GM18519 (cell line): Measurements from ENCODE around the gene HDAC9.
A peak's percentile ranks its signal among the peaks of the same experiment; 100 is the strongest.

Source experiments
- ATAC-seq: cut with Tn5 transposase; IDR thresholded peaks from one replicate; pipeline ENCODE4 v1.9.1; 2021; ENCODE audit warnings: mild to moderate bottlenecking, moderate library complexity; ENCODE audit not compliant: unreplicated experiment, low FRiP score

Gene HDAC9

DNA sequence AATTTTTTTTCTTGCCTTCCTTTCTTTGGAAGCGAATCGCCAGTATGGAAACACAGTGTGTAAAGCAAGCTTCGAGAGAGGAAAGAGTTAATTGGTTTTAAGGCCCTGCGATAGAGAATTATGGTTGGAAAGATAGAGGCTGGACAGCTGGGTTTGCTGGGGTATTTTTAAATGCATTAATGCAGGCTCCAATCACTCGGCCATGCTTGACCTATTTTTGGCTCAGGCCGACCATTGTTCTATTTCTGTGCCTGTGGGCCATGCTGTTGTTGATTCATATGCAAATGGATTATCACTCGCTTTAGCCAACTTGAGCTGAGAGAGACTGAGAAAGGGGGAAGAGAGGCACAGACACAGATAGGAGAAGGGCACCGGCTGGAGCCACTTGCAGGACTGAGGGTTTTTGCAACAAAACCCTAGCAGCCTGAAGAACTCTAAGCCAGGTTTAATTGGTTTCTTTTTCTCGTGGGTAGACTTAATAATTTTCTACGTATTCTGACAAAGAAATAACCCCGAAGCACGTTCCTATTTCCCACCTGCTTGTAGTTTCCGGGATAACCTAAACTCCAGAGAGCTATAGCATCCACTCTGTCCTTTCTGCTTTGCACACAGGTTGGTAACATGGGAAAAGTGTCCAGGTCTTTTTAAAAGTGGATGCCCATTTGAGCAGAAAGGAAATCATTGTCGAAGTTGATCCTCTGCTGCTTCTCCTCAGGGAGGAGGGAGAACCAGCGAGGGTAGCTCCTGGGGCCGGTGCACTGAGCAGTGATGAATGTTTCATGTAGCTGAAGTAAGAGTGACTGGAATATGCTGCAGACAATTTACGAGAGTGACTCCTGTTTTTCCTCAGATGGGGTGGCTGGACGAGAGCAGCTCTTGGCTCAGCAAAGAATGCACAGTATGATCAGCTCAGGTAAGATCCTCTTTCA lies at the start of gene HDAC9:
HDAC9 (plus strand) TSS at position 338 of the 929 bp plus-strand sequence; CDS start at position 892, 554 bp downstream.
- ATAC-seq, result peak; percentile 91

DNA sequence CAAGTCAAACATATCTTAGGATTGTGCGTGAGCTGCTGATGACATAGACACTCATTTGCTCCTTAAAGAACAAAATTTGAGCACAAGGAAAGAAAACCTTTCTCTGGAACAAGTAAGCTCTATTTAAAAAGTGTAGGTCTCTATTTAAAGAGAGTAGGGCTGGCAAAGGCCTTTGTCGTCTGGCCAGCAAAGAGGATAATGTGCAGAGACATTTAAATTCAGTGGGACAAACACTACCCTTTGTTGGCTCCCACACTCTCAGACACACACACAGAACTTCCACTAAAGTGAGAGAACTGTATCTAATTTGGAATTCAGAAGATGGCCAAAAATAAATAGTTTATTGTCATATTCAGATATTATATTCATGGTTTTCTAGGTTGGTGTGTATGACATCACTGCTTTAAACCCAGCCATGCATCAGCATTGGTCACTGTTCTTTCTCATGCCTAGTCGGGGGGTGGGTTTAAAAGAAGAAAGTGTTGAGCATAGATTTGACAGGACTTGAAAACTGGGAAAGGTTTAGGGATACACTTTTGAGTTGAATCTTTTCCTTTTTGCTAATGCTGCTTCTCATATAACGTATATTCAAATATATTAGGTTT lies 49.5 kb upstream of the HDAC9 start:
- no peak for ATAC-seq

DNA sequence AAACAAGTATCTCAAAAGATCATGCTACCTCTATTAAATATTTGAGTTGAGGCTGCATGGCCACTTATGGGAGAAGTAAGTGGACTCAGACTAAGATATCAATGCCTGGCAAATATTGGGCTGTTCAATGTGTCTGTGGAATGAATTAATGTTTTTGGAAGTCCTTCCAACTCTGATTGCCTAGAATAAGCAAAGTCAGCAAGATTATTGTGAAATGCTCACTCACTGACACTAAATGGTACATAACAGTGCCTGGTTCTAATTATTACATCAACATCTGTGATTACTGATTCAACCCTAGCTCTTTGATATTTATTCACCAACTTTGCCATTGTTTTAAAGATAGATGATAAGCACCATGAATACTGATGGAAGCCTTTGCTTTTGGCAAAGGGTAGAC lies 45.5 kb upstream of the HDAC9 start:
- ATAC-seq, result no peak

DNA sequence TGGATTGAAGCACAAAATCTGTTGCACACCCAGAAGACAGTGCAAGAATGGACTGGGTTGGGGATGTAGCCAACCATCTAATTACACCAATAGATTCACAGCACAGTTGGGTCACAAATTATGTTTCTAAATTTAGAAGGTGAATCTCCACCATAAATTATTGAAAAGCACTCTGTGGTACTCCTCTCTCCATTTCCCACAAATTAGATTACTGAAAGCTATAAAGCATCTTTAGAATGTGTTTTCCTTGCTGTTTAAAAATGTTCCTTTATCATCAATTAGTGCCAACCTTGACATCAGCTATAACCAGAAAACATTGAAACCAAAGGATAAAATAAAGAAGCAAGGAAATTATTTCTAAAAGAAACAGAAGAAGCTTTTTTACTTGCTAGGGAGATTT lies 39.9 kb upstream of the HDAC9 start:
- ATAC-seq, result no peak

DNA sequence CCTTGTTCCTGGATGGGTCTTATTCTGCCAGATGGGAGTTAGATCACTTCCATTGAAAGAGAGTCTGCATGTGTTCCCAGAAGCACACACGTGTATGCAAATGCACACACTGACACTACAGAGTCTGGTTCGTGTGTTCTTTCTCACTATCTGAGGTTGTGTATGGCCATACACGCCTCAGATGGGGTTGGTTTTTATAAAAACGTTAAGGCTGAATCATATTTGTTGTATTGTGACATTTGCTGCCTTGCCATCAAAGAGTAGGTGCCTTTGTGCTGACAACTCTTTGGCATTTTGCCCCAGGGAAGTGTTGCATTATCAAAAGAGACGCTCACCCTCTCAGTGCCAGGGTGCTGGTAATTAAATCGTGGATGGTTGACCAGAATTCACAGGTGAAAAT lies 37.7 kb upstream of the HDAC9 start:
- ATAC-seq, result no peak

DNA sequence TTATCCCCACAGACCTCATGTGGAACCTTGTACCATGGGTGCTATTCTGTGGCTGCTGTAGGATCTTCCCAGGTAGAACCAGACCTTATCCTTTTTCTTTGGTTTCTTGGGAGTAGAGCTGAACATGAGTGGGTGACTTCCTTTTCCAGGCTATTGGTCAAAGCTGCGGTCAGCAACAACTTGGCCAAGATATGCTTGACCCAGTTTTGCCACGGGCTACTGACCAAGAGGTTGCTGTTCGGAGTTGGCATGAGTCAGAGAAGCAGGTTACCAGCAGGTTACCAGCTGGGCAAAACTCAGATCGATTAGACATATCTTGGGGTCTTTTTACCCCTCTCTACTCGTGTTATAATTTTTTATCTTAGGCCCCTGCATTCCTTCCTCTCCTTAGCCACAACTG lies 36.7 kb upstream of the HDAC9 start:
- ATAC-seq, result no peak

DNA sequence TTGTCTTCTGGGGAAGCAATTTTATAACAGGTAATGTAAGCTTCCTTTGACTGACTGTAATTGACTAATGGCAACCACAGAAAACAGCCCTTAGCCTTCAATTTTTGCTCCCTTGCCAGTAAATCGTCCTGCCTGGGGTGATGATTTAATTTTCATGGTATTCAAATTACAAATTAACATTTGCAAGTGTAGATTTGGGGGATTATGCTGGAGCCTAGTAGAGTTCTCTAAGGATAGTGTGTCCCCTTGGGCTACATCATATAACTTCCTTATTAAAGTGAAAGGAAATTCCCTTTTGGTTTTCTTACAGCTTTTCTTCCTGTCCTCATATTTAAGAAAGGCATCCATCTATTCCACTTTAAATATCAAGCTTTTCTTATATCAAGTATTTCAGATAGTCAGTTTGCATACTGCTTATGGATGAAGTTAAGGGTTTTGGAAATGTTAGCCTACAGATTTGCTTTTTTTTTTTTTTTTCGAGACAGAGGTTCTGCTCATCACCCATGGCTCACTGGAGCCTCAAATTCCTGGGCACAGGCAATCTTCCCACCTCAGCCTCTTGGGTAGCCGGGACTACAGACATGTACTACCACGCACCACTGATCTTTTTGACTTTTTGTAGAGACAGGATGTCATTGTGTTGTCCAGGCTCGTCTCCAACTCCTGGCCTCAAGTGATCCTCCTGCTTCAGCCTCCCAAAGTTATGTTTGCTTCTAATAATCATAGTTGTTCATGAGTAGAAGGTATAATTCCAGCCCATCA lies 35.9 kb upstream of the HDAC9 start:
- ATAC-seq, result no peak

DNA sequence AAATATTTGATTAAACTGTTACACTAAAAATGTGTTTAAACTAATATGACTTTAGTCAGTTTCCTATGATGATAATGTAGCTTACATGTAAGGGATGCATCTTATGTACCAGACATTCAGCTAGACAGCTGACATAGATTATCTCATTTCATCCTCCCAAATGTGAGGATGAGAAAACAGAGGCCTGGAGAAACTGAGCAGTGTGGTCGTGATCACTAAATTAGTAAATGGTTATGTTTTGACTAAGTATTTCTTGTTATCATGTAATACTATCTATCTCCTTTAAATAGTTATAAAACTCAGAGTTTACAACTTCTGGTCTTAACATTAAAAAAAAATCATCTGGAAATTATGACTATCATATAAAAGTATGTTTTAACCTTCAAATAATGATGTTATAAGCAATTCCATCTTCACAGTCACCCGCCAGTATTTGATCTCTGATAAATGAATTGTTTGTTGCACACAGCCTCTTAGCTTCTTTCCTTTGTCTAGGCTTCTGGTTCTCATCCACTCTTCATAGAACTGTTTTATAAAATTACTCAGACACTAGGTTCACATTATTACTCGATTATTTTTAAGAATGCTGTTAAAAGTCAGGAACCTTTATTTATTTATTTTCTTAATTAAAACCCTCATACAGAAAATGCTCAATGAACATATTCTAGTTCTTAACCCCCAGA lies 33.6 kb upstream of the HDAC9 start:
- ATAC-seq, result peak; percentile 71

DNA sequence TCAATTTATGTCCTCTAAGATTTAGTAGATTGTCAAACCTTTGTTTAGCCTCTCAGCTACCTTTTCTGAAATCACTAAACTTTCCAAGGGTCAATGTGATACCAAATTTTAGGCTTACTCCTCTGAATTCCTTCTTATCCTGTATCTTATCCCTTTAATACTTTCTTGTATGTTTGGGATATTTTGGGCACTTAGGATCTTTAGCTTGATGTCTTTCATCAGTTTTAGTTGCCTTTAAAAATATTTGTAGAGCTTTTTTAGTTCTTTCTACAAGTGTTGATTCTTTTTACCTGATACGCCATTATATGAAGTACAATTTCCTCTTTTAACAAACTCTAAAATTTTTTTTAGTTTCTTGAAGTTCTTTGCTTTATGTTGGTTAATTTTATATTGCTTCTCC lies 30.7 kb upstream of the HDAC9 start:
- no peak for ATAC-seq

DNA sequence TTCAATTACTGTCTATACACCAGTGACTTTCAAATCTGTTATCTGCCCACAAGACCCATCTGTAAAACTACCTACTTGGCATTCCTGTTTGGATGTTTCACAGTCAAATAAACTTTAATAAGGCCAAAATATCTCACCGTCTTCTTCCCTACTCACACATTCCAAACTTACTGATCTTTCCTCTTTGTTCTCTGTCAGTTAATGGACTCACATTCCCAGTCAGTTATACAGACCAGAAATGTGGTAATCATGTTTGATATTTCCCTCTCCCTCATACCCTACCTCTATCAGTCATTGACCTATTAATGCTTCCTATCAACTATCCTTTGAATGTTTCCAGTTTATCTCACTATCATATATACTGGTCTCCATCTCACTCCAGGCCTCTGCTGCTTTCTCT lies 28.5 kb upstream of the HDAC9 start:
- ATAC-seq, result no peak

DNA sequence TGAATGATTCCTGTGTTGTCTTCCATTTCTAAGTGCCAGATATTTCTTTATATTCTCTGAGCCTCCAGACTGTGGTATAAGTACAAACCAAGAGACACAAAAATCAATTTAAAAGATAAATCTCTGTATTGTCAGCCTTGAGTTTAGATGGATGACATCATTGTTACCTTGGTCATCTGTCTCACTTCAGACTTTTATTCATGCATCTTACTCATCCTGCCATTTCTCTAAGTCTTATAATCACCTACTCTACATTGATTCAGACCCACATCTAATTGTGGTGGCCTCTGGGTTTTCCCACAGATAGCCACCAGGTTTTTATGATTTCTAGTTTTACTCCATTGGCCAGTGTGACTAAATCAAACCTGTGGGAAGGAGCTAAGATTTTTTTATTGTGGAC lies 26.8 kb upstream of the HDAC9 start:
- ATAC-seq, result no peak

DNA sequence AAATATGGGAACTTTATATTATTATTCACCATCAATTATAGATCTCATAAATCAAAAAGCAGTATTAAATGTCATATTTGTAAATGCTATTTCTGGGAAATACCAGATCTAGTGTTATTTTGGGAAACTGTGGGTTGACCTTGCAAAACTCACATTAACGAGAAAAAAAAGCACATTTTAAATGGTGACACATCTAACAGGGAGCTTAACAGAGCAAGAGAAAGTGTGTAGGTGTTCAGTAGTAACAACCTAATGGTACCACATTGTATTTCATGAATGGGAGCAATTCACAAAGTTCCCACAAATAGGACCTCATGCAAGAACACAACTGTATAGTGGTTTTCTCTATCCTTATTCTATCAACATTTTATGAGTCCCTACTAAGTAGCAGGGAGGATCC lies 26.2 kb upstream of the HDAC9 start:
- ATAC-seq, result no peak

DNA sequence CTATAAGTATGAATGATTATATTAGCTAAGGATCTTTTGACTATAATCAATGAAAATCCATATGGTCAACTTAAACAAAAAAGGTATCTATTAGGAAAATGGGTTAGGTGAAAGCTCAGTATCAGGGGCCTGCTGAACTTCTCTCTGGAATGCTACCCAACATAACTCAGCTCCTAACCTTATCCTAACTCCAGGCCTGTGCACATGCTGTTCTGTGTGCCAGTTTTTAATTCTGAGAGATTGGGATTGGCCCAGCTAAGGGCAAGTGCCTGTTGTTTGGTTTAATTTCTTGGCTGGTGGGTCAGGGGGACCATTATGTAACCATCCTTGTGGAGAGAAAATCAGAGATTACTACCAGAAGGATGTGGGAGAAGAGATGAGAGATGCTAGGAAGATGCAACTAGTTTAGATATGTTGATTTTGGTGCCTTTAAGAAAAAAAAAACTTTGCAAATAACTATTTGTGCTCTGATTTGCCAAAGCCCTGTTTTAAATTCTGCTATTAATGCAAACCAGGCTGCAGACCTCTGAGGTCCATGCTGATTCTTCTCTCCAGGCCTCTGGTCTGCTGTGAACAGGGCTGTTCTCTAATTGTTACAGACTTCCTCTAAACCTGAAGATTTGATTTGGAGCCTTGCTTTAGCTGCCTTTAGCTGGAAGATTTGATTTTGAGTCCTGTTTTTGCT lies 23.9 kb upstream of the HDAC9 start:
- ATAC-seq, result no peak

DNA sequence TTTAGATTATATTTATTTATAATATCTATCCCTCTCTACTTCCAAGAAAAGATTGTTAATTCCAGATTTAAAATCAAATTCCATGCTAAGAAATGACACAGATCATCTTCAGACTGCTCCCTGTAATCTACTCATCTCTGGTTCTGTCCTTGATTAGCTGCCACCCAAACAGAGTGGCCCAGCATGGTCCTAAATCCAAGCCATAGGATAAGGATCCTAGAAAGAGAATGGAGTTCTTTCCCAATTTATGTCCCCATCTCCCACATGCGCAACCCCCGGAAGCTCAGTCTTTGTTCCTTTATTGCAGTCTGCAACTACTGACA lies 23.4 kb upstream of the HDAC9 start:
- ATAC-seq, result no peak

DNA sequence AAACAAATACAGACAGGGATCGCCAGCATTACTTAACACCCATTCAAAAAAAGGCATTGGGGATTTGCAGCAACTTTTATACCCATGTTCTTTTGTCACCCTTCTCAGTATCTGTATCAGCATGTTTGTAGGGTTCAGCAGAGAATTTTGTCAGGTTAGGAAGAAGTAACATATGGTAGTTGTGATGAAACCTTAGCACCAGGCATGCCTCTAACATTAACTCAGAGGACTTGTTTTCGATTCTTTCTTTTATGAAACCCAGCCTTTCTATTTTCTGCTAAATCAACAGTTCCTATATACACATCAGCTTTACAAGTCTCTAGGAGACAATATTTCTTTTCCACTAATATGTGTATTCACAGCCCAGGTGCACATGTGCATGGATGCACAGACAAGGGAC lies 22.4 kb upstream of the HDAC9 start:
- ATAC-seq, result no peak

DNA sequence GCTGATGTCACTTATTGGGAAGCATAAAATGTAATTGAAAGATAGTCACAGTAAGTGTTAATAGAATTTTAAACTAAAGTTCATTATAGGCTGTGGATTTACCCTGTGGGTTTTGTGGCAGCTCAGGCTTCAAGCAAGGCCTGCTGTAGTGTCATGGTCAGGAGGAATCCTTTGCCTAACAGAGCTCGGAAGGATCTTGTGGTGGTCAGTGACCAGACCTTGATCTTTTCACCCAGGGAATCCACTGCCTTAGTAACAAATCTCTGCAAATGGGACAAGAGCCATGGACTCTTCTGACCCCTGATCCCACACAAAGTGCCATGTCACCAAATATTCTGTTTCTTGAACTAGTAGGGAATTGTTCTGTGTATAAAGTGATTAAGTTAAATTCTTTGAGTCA lies 20.6 kb upstream of the HDAC9 start:
- no peak for ATAC-seq

DNA sequence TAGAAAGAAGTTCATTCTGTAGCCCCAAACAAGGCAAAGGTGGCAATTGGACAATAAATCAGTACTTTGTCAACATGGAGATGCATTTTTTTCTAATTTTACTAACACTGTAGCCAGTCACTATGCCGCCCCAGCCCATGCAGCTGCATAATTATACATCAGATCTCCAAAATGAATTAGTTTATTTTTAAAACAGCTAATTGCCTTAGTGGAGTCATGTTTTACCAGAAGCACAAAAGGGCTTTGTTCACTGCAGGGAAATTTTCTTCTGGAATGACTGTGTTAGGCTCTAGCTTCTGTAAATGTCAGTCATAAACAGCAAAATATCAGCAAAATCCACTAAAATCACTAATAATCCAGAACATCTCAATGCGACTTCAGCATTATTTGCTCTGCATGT lies 20.1 kb upstream of the HDAC9 start:
- no peak for ATAC-seq

DNA sequence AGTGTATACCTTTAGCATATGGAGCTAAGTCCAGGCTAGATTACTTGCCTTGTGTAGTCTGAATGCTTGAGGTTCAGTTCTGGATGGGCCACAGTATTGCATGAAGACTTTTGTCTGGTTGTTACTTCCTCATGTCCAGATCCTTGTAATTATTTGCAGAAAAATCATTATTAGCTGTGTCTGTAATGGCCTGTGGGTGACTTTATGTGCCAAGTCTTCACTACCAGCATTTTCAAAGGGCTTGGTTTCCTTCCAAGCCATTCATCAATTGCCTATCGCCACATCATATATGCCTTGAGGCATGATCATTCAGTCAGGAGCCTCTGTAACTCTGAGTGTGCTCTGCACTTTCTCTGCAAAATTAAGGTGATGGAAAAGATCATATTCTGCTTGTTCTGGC lies 13.8 kb upstream of the HDAC9 start:
- ATAC-seq, result no peak

DNA sequence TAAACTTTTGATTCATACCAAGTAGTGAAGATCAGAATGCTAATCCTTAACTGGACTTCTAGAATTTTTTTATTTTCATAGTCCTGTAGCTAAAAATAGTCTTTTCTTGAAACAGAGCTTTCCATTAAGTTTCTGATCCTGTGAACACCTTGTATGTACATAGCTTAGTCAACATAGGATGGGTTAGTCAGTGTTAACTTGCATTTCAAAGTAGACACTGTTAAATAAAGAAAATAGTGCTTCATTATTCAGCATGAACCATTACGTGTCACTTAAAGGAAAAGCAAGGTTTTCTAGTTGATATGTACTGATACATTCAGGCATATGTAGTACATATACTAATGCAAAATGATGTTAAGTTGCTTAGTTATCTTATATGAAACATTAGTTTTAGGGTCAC lies 7.5 kb upstream of the HDAC9 start:
- ATAC-seq, result no peak

DNA sequence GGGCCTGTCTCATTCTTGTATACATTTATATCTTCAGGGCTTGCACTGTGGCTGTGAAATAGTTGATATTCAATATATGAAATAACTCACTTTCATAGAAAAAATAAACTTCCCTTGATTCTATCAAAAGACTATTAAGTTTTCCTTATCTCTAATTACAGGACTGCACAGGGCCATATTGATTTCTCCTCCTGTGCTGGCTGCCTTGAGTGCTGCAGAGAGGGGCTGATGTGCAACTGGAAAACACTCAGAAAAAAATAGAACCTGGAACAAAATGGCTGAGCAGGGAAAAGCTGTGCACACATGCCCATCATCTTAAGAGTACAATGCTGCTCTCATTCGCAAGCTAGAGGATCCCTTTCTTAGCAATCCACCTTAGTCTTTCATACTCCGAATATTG lies 5.9 kb upstream of the HDAC9 start:
- no peak for ATAC-seq
